Parietal lobe (tissue), 1 donor: ENCODE data around the gene OR10D3. TPM values are rescaled to one million over a fixed set of nuclear protein-coding genes. Genes with fewer than 3 reads are reported as not detected.

ENCODE experiments used
- total RNA-seq: library from RNA; depleted of rRNA; stranded (reverse); fragments of >200 nt; gene quantifications from one replicate; pipeline ENCODE4 v1.2.3, GENCODE V29; 2014

Gene OR10D3
- not detected for total RNA-seq

DNA sequence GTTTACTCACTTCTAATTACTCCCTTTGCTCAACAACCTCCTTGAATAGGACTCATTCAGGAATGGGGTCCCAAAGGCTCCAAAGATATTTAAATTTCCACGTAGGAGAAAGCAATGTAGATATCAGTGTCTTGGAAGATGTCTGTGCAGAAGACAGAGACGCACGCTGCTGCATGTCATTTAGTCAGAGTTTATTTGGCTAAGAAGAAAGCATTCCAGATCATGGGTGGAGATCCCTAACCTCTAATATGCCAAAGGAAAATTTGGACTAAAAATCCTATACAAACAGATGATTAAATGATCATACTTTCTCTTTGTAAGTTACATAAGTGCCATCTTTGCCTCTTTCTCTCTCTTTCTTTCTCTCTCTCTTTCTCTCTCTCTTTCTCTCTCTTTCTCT is at the start of gene OR10D3:
OR10D3 (plus strand) TSS at position 278 of the 400 bp plus-strand sequence. CDS start 1,925 bp downstream, outside the sequence.

Other genes starting within 250 kb of the OR10D3 start
- not detected for gene OR4D5, start 243.7 kb upstream of the OR10D3 start, total RNA-seq
- gene OR6T1, start 239.5 kb upstream of the OR10D3 start, total RNA-seq = not detected
- not detected for gene OR10S1, start 205.6 kb upstream of the OR10D3 start, total RNA-seq
- gene OR10G6, start 188.2 kb upstream of the OR10D3 start, total RNA-seq = not detected
- gene OR10G4, start 170.3 kb upstream of the OR10D3 start, total RNA-seq = not detected
- not detected for gene OR10G9, start 160.3 kb upstream of the OR10D3 start, total RNA-seq
- not detected for gene OR10G8, start 156.5 kb upstream of the OR10D3 start, total RNA-seq
- gene OR10G7, start 142.0 kb upstream of the OR10D3 start, total RNA-seq = not detected
- 4.1 TPM for gene VWA5A, start 67.9 kb upstream of the OR10D3 start, total RNA-seq
- gene OR8G1, start 57.8 kb downstream of the OR10D3 start, total RNA-seq = not detected
- not detected for gene OR8G5, start 73.0 kb downstream of the OR10D3 start, total RNA-seq
- not detected for gene OR8D1, start 130.6 kb downstream of the OR10D3 start, total RNA-seq
- not detected for gene OR8D2, start 136.9 kb downstream of the OR10D3 start, total RNA-seq
- not detected for gene OR8B2, start 201.2 kb downstream of the OR10D3 start, total RNA-seq
- not detected for gene OR8B3, start 215.7 kb downstream of the OR10D3 start, total RNA-seq
- not detected for gene OR8B4, start 241.5 kb downstream of the OR10D3 start, total RNA-seq